Pons (tissue), 1 donor: ENCODE results near the gene THAP9.
"Not testable (repeated sequence)": the region's sequence is repeated elsewhere in the genome, so short reads cannot be mapped to it uniquely, and the experiment has no call there.

Source experiments
- DNase-seq: peaks from one replicate; pipeline ENCODE4 v3.0.0-alpha.2; 2016; ENCODE audit warnings: low spot score

Gene THAP9

GRCh38 chr4:82893942-82894341 lies 6.6 kb upstream of the THAP9 start:
- no peak for DNase-seq

GRCh38 chr4:82896755-82897154 lies 3.8 kb upstream of the THAP9 start:
- no peak for DNase-seq

- DNase-seq = peak; percentile 46
Observed at GRCh38 chr4:82898322-82899243, 2.0 kb upstream of the THAP9 start.

- peak; percentile 37 for DNase-seq
Observed at GRCh38 chr4:82899374-82900065, 1.0 kb upstream of the THAP9 start.

- DNase-seq = no peak
Observed at GRCh38 chr4:82900066-82900410, 497 bp upstream of the THAP9 start.

- no peak for DNase-seq
Observed at GRCh38 chr4:82901183-82901718, 716 bp downstream of the THAP9 start.

GRCh38 chr4:82903737-82904136 lies 3.2 kb downstream of the THAP9 start:
- DNase-seq = no peak

GRCh38 chr4:82905205-82905604 lies 4.7 kb downstream of the THAP9 start:
- no peak for DNase-seq

GRCh38 chr4:82906469-82906868 lies 5.9 kb downstream of the THAP9 start:
- DNase-seq = no peak

- no peak for DNase-seq
Observed at GRCh38 chr4:82909326-82909725, 8.8 kb downstream of the THAP9 start.

- DNase-seq = no peak
Observed at GRCh38 chr4:82913305-82913704, 12.8 kb downstream of the THAP9 start.

- not testable (repeated sequence) for DNase-seq
Observed at GRCh38 chr4:82913968-82914367, 13.4 kb downstream of the THAP9 start.

- DNase-seq = peak; percentile 90
Observed at GRCh38 chr4:82918091-82918490, 17.6 kb downstream of the THAP9 start.

GRCh38 chr4:82919386-82919785 lies 18.9 kb downstream of the THAP9 start:
- DNase-seq = no peak

- no peak for DNase-seq
Observed at GRCh38 chr4:82921795-82922194, 21.3 kb downstream of the THAP9 start.

- no peak for DNase-seq
Observed at GRCh38 chr4:82930848-82931755, 30.6 kb downstream of the THAP9 start.

GRCh38 chr4:82934441-82934840 lies 33.9 kb downstream of the THAP9 start:
- no peak for DNase-seq

- no peak for DNase-seq
Observed at GRCh38 chr4:82939414-82939813, 38.9 kb downstream of the THAP9 start.

- peak; percentile 32 for DNase-seq
Observed at GRCh38 chr4:82947498-82947897, 47.0 kb downstream of the THAP9 start.

- no peak for DNase-seq
Observed at GRCh38 chr4:82948647-82949204, 48.2 kb downstream of the THAP9 start.

- DNase-seq = no peak
Observed at GRCh38 chr4:82951196-82951595, 50.7 kb downstream of the THAP9 start.

- DNase-seq = no peak
Observed at GRCh38 chr4:82954212-82954611, 53.7 kb downstream of the THAP9 start.
